HL-60/S4 (cell line): ENCODE data around the gene FASN.

Experiments used
- in situ Hi-C: fragments of 300-500 bp; cut with MboI; formaldehyde crosslinking; loops from 2 replicates; pipeline ENCODE4 v1.14.3; 2022; ENCODE audit warnings: low sequenced_read_pairs

Gene FASN

GRCh38 chr17:82118168-82118814, 20.3 kb upstream of the FASN start:
- in situ Hi-C loops = no loop called here

DNA sequence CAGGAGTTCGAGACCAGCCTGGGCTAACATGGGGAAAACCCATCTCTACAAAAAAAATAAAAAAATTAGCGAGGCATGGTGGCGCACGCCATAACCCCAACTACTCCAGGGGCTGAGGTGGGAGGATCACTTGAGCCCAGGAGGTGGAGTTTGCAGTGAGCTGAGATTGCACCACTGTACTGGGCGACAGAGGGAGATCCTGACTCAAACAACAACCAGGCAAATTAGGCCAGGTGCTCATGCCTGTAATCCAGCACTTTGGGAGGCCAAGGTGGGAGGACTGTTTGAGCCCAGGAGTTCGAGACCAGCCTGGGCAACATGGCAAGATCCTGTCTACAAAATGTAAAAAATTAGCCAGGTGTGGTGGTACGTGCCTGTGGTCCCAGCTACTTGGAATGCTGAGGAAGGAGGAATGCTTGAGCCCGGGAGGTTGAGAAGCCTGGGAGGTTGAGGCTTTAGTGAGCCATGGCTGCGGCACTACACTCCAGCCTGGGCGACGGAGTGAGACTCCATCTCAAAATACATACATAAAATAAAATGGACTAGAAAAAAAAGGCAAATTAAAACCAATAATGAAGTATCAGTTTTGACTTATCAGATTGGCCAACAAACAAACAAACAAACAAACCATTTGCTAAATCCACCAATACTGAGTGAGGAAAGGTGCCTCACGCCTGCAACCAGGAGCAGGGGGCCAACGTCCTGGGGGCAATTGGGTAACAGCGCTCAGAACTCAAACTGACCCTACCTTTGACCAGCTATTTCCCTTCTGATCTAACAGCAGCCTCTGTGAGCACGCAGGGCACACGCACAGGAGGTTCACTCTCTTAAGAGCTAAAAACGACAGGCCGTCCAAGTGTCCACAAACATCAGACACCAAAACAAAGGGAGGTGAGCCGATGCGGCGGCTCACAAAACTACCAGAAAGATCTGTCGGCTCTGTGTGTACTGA, 19.4 kb upstream of the FASN start:
- in situ Hi-C loops = no loop called here

DNA sequence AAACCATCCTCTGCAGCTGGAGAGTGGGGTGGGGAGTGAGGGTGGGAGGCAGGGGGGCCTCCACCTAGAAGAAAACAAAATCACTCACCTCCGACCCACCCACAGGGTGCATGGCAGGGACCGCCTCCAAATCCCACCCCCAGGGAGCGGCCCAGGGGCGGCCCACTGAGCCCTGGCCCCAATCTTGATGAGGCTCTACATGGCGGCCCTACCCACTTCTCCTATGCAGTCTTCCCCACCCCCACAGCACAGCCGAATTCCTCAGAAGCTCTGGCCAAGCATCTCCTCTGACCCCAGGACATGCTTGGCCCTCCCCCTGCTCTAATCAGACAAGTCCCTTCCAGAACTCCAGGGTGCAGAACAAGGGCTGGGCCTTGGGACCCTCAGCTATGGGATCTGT, 18.2 kb upstream of the FASN start:
- in situ Hi-C loops = no loop called here

GRCh38 chr17:82114872-82115271, 16.8 kb upstream of the FASN start:
- in situ Hi-C loops = no loop called here

DNA sequence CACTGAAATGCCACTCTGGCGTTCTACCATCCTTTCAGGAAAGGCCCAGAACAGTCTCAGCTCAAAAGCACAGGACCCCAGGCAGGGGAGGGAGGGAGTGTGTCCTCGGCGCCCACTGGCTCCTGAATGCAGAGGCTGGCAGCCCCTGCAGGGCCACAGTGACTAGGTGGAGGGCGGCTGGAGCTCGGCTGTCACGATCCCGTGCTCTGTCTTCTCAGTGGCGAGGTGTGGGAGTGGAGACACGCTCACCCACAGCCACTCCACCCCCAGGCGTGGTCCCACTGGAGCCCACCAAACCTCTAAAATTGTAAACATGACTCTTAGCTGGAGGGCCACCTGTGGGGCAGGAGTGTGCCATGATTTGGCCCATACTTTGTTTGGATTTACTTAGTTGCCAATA, 16.4 kb upstream of the FASN start:
- in situ Hi-C loops = no loop called here

- in situ Hi-C loops = no loop called here
These were observed 15.9 kb upstream of the FASN start for GRCh38 chr17:82113941-82114340.

GRCh38 chr17:82113422-82113821, 15.4 kb upstream of the FASN start:
- in situ Hi-C loops = no loop called here

- in situ Hi-C loops = no loop called here
These were observed 14.9 kb upstream of the FASN start for GRCh38 chr17:82112914-82113311.

DNA sequence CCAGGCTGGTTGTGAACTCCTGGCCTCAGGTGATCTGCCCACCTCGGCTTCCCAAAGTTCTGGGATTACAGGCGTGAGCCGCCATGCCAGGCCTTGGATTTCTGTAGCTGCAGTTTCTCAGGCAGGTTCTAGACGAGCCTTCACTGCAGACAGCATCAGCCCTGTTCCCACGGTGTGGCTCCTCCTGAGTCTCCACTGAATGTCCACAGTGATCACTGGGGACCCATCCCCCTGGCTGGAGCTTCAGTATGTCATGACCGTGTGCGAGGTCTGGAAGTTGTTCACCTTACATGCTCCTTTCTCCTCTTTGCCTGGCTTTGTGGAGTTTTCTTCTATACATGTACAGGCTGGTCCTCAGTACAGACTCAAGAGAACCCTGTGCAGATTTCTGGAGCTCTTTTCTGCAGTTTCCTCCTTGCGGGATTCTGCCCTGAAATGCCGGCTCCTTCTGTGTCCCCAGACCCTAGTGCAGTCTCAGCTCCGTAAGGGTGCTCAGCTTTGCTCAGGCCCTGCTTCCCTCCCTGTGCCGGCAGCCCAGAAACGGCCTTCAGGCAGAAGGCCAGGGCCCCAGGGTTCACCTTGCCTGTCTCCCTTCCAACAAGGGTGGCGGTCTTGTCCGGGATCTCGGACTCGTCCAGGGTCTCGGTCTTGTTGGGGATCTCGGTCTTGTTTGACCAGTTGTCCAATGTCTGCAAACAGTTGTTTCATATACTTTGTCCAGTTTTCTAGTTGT, 14.3 kb upstream of the FASN start:
- in situ Hi-C loops = no loop called here

- in situ Hi-C loops = no loop called here
These were observed 12.3 kb upstream of the FASN start for GRCh38 chr17:82110298-82110697.

- in situ Hi-C loops = no loop called here
These were observed 11.0 kb upstream of the FASN start for GRCh38 chr17:82108961-82109475.

- in situ Hi-C loops = no loop called here
These were observed 10.5 kb upstream of the FASN start for GRCh38 chr17:82108496-82108945.

- in situ Hi-C loops = no loop called here
These were observed 10.0 kb upstream of the FASN start for GRCh38 chr17:82108038-82108437.

DNA sequence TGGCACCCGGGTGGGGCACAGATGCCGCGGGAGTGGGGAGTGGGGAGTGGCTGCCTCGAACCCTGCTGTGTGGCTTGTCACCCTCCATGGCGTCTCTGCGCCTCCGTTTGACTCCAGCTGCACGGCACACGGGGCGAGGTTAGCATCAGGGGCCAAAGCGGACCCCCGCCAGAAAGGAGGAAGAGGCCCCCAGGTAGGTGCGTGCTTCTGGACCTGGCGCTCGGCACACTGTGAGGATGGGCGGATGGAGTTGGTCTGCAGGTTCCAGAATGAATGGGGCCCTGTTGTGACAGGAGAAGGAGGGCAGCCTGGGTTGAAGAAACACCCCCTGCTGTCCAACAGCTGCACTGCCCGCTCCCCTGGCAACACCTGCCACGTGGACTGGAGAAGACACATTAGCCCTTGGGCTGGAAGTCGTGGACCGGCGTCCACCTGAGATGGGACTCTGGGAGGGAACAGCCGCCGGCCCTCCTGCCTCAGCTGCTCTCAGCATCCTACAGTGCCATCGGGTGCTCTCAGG, 9.4 kb upstream of the FASN start:
- in situ Hi-C loops = no loop called here

DNA sequence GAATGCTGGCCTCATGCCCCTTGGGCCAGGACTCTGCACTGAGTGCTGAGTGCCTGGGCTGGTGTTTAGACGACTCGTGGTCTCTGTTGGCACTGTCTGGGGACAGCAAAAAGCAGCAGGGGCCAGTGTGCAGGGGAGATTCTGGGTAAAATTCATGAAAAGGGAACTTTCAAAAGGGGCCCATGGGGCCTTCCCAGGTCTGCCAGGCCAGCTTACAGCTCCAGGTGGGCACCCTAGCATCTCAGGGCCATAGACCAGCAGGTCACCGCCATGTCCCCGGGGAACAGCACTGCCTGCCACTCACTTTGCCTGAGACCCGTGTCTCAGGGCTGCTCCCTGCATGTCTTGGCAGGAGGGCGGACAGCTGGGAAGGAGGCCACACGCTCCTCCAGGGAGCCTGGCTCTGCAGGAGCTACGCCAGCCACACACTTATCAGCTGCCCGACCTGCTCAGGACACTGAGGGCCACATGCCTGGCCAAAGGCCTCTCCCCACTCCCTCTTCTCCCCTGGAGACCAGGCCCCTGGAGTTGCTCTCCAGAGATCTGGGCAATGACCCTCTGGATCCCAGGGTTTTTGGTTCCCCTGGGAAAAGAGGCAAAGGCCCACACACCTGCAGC, 8.8 kb upstream of the FASN start:
- in situ Hi-C loops = no loop called here

DNA sequence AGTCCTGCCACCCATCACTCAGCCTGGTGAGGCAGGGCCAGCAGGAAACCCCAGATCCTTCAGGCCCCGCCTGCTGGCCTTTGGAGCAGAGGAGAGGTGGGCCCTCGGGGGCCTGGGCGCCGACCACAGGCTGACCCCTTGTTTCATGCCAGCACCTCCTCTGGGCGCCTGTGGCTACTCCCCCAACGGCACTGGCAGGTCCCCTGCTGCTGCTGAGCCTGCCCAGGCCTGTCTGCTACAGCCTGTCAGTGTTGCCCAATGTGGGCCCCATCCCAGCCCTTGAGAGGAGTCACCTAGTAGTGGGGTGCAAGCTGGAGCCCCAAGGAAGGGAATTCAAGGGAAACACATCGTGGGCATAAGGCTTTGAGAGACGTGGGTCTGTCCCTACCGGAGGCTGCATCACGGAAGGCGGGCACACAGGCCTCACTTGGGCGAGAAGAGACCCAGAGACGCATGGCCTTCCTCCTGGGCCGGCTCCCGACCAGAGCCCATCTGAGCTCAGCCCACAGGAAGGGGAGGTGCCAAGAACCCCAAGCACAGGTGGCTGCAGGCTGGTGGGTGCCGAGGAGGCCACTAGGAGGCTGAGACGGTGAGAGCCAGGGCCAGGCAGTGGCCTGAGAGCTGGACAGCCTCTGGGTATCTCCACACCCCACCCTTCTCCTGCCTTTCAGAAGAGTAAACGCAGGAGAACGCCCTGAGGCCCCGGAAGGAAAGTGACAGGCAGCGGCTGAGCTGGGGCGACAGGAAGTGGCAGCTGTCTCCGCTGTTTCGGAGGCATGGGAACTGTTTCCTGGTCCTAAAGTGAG, 8.0 kb upstream of the FASN start:
- in situ Hi-C loops = no loop called here

- in situ Hi-C loops = no loop called here
These were observed 7.4 kb upstream of the FASN start for GRCh38 chr17:82105417-82105881.

GRCh38 chr17:82104797-82105416, 6.9 kb upstream of the FASN start:
- in situ Hi-C loops = no loop called here
